Ovary (tissue), 9 donors: ENCODE results near the gene KRTAP4-12. TPM values are rescaled to one million over a fixed set of nuclear protein-coding genes. Genes with fewer than 3 reads are reported as not detected.
"Not testable (repeated sequence)": the region's sequence is repeated elsewhere in the genome, so short reads cannot be mapped to it uniquely, and the experiment has no call there.

Experiments used
- DNase-seq, 5 donors: peaks; one replicate each; pipeline ENCODE4 v3.0.0-alpha.2; 2019 to 2020
- H3K27ac ChIP-seq, 2 donors: fragments of 200-600 bp; one replicate each; pipeline versions ENCODE4 v1.5.1 to v1.8.0; 2019 to 2022
- H3K27me3 ChIP-seq: fragments of 200-600 bp; one replicate; pipeline ENCODE4 v1.8.0; 2022
- H3K36me3 ChIP-seq: fragments of 200-600 bp; sonication (generic); one replicate; pipeline ENCODE4 v1.5.1; 2019
- H3K4me1 ChIP-seq: one replicate; pipeline ENCODE4 v1.8.1; 2013; ENCODE audit warnings: mild to moderate bottlenecking, moderate library complexity; ENCODE audit not compliant: insufficient read depth
- H3K4me3 ChIP-seq: fragments of 200-600 bp; sonication (generic); one replicate; pipeline ENCODE4 v1.5.1; 2017
- H3K9me3 ChIP-seq, 2 donors: fragments of 200-600 bp in 1 of 2; sonication (generic) in 1 of 2; one replicate each; pipeline versions ENCODE4 v1.5.1 to v1.8.1; 2013 to 2019; ENCODE audit warnings: mild to moderate bottlenecking in 1 of 2, moderate library complexity in 1 of 2
- EP300 ChIP-seq: sonication (generic); formaldehyde crosslinking; IDR thresholded peaks from one replicate; pipeline ENCODE4 v1.6.1; 2017; ENCODE audit warnings: antibody characterized with exemption
- POLR2A ChIP-seq: fragments of 450-650 bp; IDR thresholded peaks from one replicate; pipeline ENCODE4 v1.6.1; 2017; ENCODE audit warnings: antibody characterized with exemption, mild to moderate bottlenecking, moderate library complexity
- WGBS, 3 donors: extraction: QIAGEN DNeasy Blood & Tissue Kit in 1 of 3; methylation state at CpG; one replicate each; pipeline versions ENCODE4 v1.1.5 to v1.1.7; 2013 to 2017; 5-methylcytosine and 5-hydroxymethylcytosine counted together
- intact Hi-C, 4 donors: fragments of 100-400 bp; cut with DNase I; formaldehyde crosslinking; loops; one replicate each; pipeline versions ENCODE4 v1.11.0 to v1.15.1; 2022 to 2023
- polyA plus RNA-seq, 2 donors: library from polyadenylated mRNA; stranded (reverse); fragments of 200-250 nt in 1 of 2; fragments of 350-450 nt in 1 of 2; fragmentation: Illumina TruSeq in 1 of 2; extraction: RNeasy Lipid Tissue Mini Kit (QIAGEN cat#74804) in 1 of 2; gene quantifications; one replicate each; pipeline ENCODE4 v1.2.3, GENCODE V29; 2013 to 2014
- total RNA-seq, 7 donors: library from RNA; depleted of rRNA in 2 of 7; stranded (reverse); fragments of >200 nt in 2 of 7; fragmentation: NEBNext Ultra II Directional in 3 of 7; extraction: Animal tissue kit (Norgen Biotek cat#: 25700) in 3 of 7; gene quantifications; one replicate each; pipeline versions ENCODE4 v1.1.0 to v1.2.4, GENCODE V29; 2016 to 2023
- TF ChIP-seq, protein P1 (sequence below), 3 donors: fragments of 450-650 bp in 2 of 3; fragments of 200-600 bp in 1 of 3; IDR thresholded peaks; one replicate each; pipeline versions ENCODE4 v1.5.1 to v1.8.0; 2016 to 2022; ENCODE audit warnings: antibody characterized with exemption in 3 of 3, mild to moderate bottlenecking in 1 of 3
- donor health status: DM: no; HTN: no; CAD: no; lungs with moderate emphysema.
- donor health status: DM: no; HTN: no; CAD: no.
- donor health status: Bipolar disorder and iron deficiency.
- donor health status: DM: yes; HTN: yes; CAD: no.
- donor health status: DM: no; HTN: no; CAD: no.
- donor health status: DM: yes; HTN: yes; CAD: no.

The KRTAP4-12 gene
- total and polyA plus RNA-seq, 9 donors: not detected

DNA sequence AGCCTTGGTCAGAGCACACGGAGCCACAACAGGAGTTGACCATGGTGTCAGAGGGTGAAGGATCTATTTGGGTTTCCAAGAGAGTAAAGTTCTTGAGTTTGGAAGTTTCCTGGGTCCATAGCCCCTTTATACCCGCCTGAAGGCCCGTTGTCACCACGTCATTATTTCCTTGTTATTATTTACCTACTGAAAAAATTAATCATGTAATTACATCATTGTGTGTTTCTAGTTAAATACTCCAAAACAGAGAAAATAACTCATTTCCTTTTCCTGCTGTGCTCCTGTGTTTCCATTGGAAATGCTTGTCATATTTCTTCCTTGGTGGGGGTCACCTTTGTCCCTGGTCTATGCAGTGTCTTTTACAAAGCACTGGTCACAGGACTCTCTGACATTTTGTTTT is 25.9 kb downstream of the KRTAP4-12 start, which contains the start of gene KRTAP4-8:
TSS of gene KRTAP4-8 (minus strand) at position 101 of the 400 bp plus-strand sequence. CDS start at position 43, 58 bp downstream.
- intact Hi-C loops: no loop called here
- 47 to 64% (median 55%) methylated on average over 4 of the region's 4 CpGs for WGBS, 3 donors
- Histone ChIP-seq H3K36me3 (no peaks in the 10 kb centered on the region), H3K4me1 (no peaks in the 10 kb centered on the region), H3K27ac (no peak within 1 kb of the TSS), H3K9me3 (no peaks in the 10 kb centered on the region), H3K27me3 (no peaks in the 10 kb centered on the region), H3K4me3 (no peak within 1 kb of the TSS)
- DNase-seq: no peak
- no peak for TF ChIP-seq EP300
- TF ChIP-seq POLR2A: no peak
- TF ChIP-seq, protein P1, sequence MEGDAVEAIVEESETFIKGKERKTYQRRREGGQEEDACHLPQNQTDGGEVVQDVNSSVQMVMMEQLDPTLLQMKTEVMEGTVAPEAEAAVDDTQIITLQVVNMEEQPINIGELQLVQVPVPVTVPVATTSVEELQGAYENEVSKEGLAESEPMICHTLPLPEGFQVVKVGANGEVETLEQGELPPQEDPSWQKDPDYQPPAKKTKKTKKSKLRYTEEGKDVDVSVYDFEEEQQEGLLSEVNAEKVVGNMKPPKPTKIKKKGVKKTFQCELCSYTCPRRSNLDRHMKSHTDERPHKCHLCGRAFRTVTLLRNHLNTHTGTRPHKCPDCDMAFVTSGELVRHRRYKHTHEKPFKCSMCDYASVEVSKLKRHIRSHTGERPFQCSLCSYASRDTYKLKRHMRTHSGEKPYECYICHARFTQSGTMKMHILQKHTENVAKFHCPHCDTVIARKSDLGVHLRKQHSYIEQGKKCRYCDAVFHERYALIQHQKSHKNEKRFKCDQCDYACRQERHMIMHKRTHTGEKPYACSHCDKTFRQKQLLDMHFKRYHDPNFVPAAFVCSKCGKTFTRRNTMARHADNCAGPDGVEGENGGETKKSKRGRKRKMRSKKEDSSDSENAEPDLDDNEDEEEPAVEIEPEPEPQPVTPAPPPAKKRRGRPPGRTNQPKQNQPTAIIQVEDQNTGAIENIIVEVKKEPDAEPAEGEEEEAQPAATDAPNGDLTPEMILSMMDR (IDR thresholded peaks at IDR 0.05): no peak

GRCh38 chr17:41096055-41096454 is 27.9 kb downstream of the KRTAP4-12 start:
- Histone ChIP-seq H3K27ac (no peak overlapping the region), H3K9me3 (no peaks in the 10 kb centered on the region), H3K4me1 (no peaks in the 10 kb centered on the region), H3K27me3 (no peaks in the 10 kb centered on the region), H3K4me3 (no peak overlapping the region), H3K36me3 (no peaks in the 10 kb centered on the region)
- 77 to 84% (median 83%) methylated on average over 7 of the region's 7 CpGs for WGBS, 3 donors
- TF ChIP-seq EP300: no peak
- TF ChIP-seq, protein P1 (IDR thresholded peaks at IDR 0.05): no peak
- TF ChIP-seq POLR2A: no peak
- intact Hi-C loops: no loop called here
- DNase-seq: no peak

- intact Hi-C loops: not testable (repeated sequence)
- WGBS, 3 donors: 42 to 56% (median 42%) methylated on average over 4 of the region's 4 CpGs
These were observed 35.1 kb downstream of the KRTAP4-12 start for GRCh38 chr17:41088760-41089352.

GRCh38 chr17:41084100-41084856 is 39.7 kb downstream of the KRTAP4-12 start, which contains the start of gene KRTAP4-7:
Gene KRTAP4-7, plus strand, starts transcription at chr17:41084150. Its CDS starts 57 bp downstream, at chr17:41084207.
- DNase-seq, H3K27ac ChIP-seq, intact Hi-C loops, H3K4me1 ChIP-seq, H3K36me3 ChIP-seq, H3K9me3 ChIP-seq, H3K4me3 ChIP-seq, H3K27me3 ChIP-seq: not testable (repeated sequence)
- WGBS, 3 donors: 60 to 72% (median 71%) methylated on average over 7 to 11 of the region's 14 CpGs

More at GRCh38 chr17:41088760-41089352, 35.1 kb downstream of the KRTAP4-12 start:
- H3K9me3 ChIP-seq, H3K4me3 ChIP-seq, H3K4me1 ChIP-seq, H3K27me3 ChIP-seq, DNase-seq, H3K36me3 ChIP-seq, H3K27ac ChIP-seq: not testable (repeated sequence)

DNA sequence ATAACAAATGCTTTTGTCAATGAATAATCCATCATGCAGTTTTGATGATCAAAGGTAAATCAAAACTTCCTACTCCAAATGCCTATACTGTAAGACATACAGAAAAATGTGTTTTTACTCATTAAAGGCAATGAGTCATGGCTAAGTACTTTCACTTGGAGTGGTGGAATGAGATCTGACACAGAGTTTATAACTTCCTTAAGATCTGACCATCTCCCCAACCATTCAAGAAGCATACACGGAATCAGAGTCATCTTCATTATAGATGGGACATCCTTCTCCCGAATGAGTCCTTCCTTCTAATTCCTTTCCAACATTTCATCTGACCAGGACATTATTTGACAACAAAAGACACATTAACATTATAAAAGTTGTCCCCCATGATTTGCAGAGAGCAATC is 40.6 kb downstream of the KRTAP4-12 start:
- WGBS, 3 donors: 80 to 86% (median 82%) methylated on average over 2 of the region's 2 CpGs
- H3K4me3 ChIP-seq, H3K27me3 ChIP-seq, H3K27ac ChIP-seq, intact Hi-C loops, H3K36me3 ChIP-seq, H3K4me1 ChIP-seq, H3K9me3 ChIP-seq, DNase-seq: not testable (repeated sequence)

- H3K4me3 ChIP-seq: no peak overlapping the region
- H3K4me1 ChIP-seq: no peaks in the 10 kb centered on the region
- TF ChIP-seq EP300 (no peak), POLR2A (no peak)
- TF ChIP-seq, protein P1 (IDR thresholded peaks at IDR 0.05): no peak
- intact Hi-C loops: no loop called here
- no peaks in the 10 kb centered on the region for H3K36me3 ChIP-seq
- no peak for DNase-seq
- no peaks in the 10 kb centered on the region for H3K27me3 ChIP-seq
- WGBS, 3 donors: 37 to 50% (median 47%) methylated on average over 4 of the region's 4 CpGs
- H3K9me3 ChIP-seq: no peaks in the 10 kb centered on the region
- H3K27ac ChIP-seq: no peak overlapping the region
These were observed 41.4 kb downstream of the KRTAP4-12 start for GRCh38 chr17:41082626-41083025.
